K562 (cell line): ENCODE measurements around the gene TMEM100. TPM values are rescaled to one million over a fixed set of nuclear protein-coding genes. Genes with fewer than 3 reads are reported as not detected.
"Not testable (repeated sequence)": the region's sequence is repeated elsewhere in the genome, so short reads cannot be mapped to it uniquely, and the experiment has no call there.

ENCODE experiments used
- ATAC-seq: fragments of 200-7000 bp; cut with Tn5 transposase; 3 replicates; pipeline ENCODE4 v1.9.1; 2020; ENCODE audit warnings: moderate library complexity
- BruUV-seq: library from RNA; stranded (reverse); fragments of 400-500 nt; replicated peaks from 2 replicates; lab custom pipeline; 2021; lab: Mats Ljungman, UMichigan
- CTCF ChIA-PET: fragments of 300-600 bp; formaldehyde crosslinking; extraction: SDS; loops from one replicate; lab custom pipeline; 2021; ENCODE audit warnings: low intra/inter-chr PET ratio; lab: Yijun Ruan, JAX
- POLR2A ChIA-PET: fragments of 300-600, 350-650 bp; sonication (Branson Sonifier 250); formaldehyde crosslinking; extraction: SDS; loops from one replicate; lab custom pipeline; 2021; ENCODE audit warnings: antibody characterized with exemption, inconsistent platforms; lab: Yijun Ruan, JAX
- DNase-seq, 4 experiments: peaks; one replicate each; pipeline versions ENCODE4 v3.0.0 to v3.0.0-alpha.2; 2011 to 2018; ENCODE audit warnings: low spot score in 3 of 4, mixed read lengths in 3 of 4; ENCODE audit errors: extremely low read depth in 1 of 4
- FAIRE-seq: peaks from 2 replicates; lab custom pipeline; 2011; peaks lifted over from hg19 to GRCh38; lab: Jason Lieb, UNC
- H2AFZ ChIP-seq: 2 replicates; pipeline ENCODE4 v1.6.0; 2011; ENCODE audit warnings: low read depth, low read length, control low read depth, inconsistent platforms
- H3K27ac ChIP-seq: fragments of 200-600 bp; 3 replicates; pipeline ENCODE4 v1.8.0; 2011; ENCODE audit warnings: low read depth, mild to moderate bottlenecking, control low read depth, inconsistent platforms, low read length, moderate library complexity, mixed read lengths; ENCODE audit errors: extremely low read depth
- H3K27me3 ChIP-seq, 2 experiments: fragments of 300-600 bp in 1 of 2; 2 replicates in 1 of 2; 3 replicates in 1 of 2; pipeline versions ENCODE4 v1.6.0 to v1.8.0; 2011; ENCODE audit warnings: inconsistent platforms in 2 of 2, low read length in 2 of 2, mild to moderate bottlenecking in 1 of 2, mixed read lengths in 1 of 2, moderate library complexity in 1 of 2; ENCODE audit not compliant: control insufficient read depth in 2 of 2, insufficient read depth in 2 of 2
- H3K36me3 ChIP-seq: fragments of 300-600 bp; 3 replicates; pipeline ENCODE4 v1.8.0; 2011; ENCODE audit warnings: mild to moderate bottlenecking, low read length, inconsistent platforms; ENCODE audit not compliant: control insufficient read depth, insufficient read depth
- H3K4me1 ChIP-seq, 2 experiments: fragments of 200-600 bp in 1 of 2; replicated peaks in 1 of 2; 2 replicates in 1 of 2; 3 replicates in 1 of 2; pipeline versions ENCODE4 v1.5.1 to v1.8.0; 2011; ENCODE audit warnings: inconsistent platforms in 2 of 2, low read length in 2 of 2, mild to moderate bottlenecking in 1 of 2, mixed read lengths in 1 of 2, moderate library complexity in 1 of 2; ENCODE audit not compliant: control insufficient read depth in 2 of 2, insufficient read depth in 2 of 2
- H3K4me2 ChIP-seq: 2 replicates; pipeline ENCODE4 v1.6.1; 2011; ENCODE audit warnings: low read length, control low read depth, inconsistent platforms, mixed read lengths; ENCODE audit not compliant: insufficient read depth
- H3K4me3 ChIP-seq: fragments of 200-600 bp; sonication (generic), shearing (Covaris generic); 2 replicates; pipeline ENCODE4 v1.5.1; 2016; ENCODE audit warnings: control low read depth, inconsistent platforms
- H3K79me2 ChIP-seq: fragments of 200-600 bp; 3 replicates; pipeline ENCODE4 v1.8.0; 2011; ENCODE audit warnings: low read length, inconsistent platforms; ENCODE audit not compliant: control insufficient read depth, insufficient read depth
- H3K9ac ChIP-seq, 2 experiments: 2 replicates each; pipeline versions ENCODE4 v1.6.0 to v1.6.1; 2011; ENCODE audit warnings: low read depth in 2 of 2, low read length in 2 of 2, control low read depth in 1 of 2, inconsistent platforms in 1 of 2, mild to moderate bottlenecking in 1 of 2, mixed read lengths in 1 of 2; ENCODE audit not compliant: insufficient read depth in 1 of 2
- H3K9me1 ChIP-seq: one replicate; pipeline ENCODE4 v1.6.0; 2011; ENCODE audit warnings: inconsistent platforms, mild to moderate bottlenecking, low read length, moderate library complexity; ENCODE audit not compliant: control insufficient read depth, insufficient read depth
- H3K9me3 ChIP-seq: replicated peaks from 2 replicates; pipeline ENCODE4 v1.5.1; 2011; ENCODE audit warnings: low read depth, low read length, inconsistent platforms; ENCODE audit not compliant: control insufficient read depth, insufficient read depth
- H4K20me1 ChIP-seq: replicated peaks from 2 replicates; pipeline ENCODE4 v1.6.1; 2011; ENCODE audit warnings: low read length, inconsistent platforms, mixed read lengths; ENCODE audit not compliant: control insufficient read depth, insufficient read depth
- KDM5B ChIP-seq: fragments of 200-600 bp; sonication (generic); IDR thresholded peaks from 2 replicates; pipeline ENCODE4 v1.6.1; 2012; ENCODE audit warnings: low read depth, mild to moderate bottlenecking, moderate library complexity, low read length, control low read depth, inconsistent platforms; ENCODE audit not compliant: insufficient replicate concordance
- NR2C1 ChIP-seq, 2 experiments: fragments of 450-650 bp; IDR thresholded peaks; 2 replicates each; pipeline ENCODE4 v1.6.1; 2017; ENCODE audit warnings: mild to moderate bottlenecking in 2 of 2, antibody characterized with exemption in 1 of 2, inconsistent platforms in 1 of 2, missing compliant biosample characterization in 1 of 2, missing genetic modification characterization in 1 of 2
- SIRT6 ChIP-seq: IDR thresholded peaks from one replicate; pipeline ENCODE4 v1.6.1; 2012; ENCODE audit warnings: low read depth, mild to moderate bottlenecking, control low read depth, inconsistent platforms, low read length, moderate library complexity
- SREBF1 ChIP-seq: fragments of 150-350 bp; IDR thresholded peaks from 2 replicates; pipeline ENCODE4 v1.6.1; 2014; ENCODE audit warnings: antibody characterized with exemption, low read depth, low read length, borderline replicate concordance
- ZZZ3 ChIP-seq: fragments of 450-650 bp; IDR thresholded peaks from 2 replicates; pipeline ENCODE4 v1.6.1; 2016; ENCODE audit warnings: antibody characterized with exemption, mild to moderate bottlenecking, moderate library complexity
- in situ Hi-C: fragments of 300-500 bp; cut with MboI; formaldehyde crosslinking; loops from 4 replicates; pipeline ENCODE4 v1.15.0; 2018; ENCODE audit warnings: inconsistent platforms, mixed read lengths
- intact Hi-C: fragments of 100-400 bp; cut with micrococcal nuclease; formaldehyde crosslinking; loops from 2 replicates; pipeline ENCODE4 v1.14.2; 2022
- polyA plus RNA-seq, 8 experiments: library from polyadenylated mRNA; depleted of rRNA in 4 of 8; stranded (reverse) in 5 of 8; unstranded in 3 of 8; fragments of >200 nt; fragmentation: Nextera tagmentation in 2 of 8; fragmentation: Illumina TruSeq in 1 of 8; extraction: Ambion mirVana in 2 of 8; extraction: Trizol in 1 of 8; gene quantifications; 2 replicates each; pipeline versions ENCODE4 v1.2.1 to v1.2.3, GENCODE V29; 2011 to 2014; ENCODE audit warnings: inconsistent platforms in 1 of 8, missing spikeins in 1 of 8
- total RNA-seq, 7 experiments: library from RNA; depleted of rRNA in 6 of 7; stranded (reverse); fragments of >200 nt in 6 of 7; fragmentation: Illumina TruSeq in 2 of 7; extraction: Trizol in 2 of 7; gene quantifications; 2 replicates each; pipeline versions ENCODE4 v1.2.1 to v1.2.3, GENCODE V29; 2011 to 2021; ENCODE audit warnings: low replicate concordance in 1 of 7

TMEM100 gene
- total and polyA plus RNA-seq, 9 of the 15 experiments (the other 6 are each of a cell fraction or from before 2014, with no cell fraction given): 0.12 to 0.50 (median 0.19) TPM

DNA sequence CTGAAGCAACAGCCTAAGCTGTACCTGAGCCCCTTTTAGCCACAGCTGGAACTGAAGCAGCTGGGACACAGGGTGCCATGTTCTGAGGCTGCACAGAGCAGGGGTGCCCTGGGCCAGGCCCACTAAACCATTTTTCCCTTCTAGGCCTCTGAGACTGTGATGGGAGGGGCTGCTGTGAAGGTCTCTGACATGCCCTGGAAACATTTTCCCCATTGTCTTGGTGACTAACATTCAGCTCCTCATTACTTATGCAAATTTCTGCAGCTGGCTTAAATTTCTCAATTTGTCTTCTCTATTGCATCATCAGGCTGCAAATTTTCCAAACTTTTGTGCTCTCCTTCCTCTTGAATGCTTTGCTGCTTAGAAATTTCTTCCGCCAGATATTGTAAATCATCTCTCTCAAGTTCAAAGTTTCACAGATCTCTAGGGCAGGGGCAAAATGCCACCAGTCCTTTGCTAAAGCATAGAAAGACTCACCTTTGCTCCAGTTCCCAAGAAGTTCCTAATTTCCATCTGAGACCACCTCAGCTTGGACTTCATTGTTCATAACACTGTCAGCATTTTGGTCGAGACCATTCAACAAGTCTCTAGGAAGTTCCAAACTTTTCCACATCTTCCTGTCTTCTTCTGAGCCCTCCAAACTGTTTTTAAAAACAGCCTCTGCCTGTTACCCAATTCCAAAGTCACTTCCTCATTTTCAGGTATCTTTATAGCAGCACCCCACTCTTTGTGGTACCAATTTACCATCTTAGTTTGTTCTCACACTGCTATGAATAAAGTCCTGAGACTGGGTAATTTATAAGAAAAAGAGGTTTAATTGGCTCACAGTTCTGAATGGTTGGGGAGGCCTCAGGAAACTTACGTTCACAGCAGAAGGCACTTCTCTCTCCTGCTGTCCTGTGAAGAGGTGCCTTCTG lies 49.8 kb downstream of the TMEM100 start (continued):
- TF ChIP-seq SIRT6 (no peak), SREBF1 (no peak), KDM5B (no peak), NR2C1 (IDR thresholded peaks at IDR 0.05) (no peak), NR2C1 (tag; IDR thresholded peaks at IDR 0.05) (peak; percentile 56; the same call in 1 of the 2 replicates), ZZZ3 (no peak)

DNA sequence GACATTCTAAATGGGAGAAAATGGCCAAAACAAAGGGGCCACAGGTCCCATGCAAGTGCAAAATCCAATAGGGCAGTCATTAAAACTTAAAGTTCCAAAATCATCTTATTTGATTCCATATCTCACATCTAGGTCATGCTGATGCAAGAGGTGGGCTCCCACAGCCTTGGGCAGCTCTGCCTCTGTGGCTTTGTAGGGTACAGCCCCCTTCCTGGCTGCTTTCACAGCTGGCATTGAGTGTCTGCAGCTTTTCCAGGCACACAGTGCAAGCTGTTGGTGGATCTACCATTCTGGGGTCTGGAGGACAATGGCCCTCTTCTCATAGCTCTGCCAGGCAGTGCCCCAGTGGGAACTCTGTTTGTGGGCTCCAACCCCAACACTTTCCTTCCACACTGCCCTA lies 50.7 kb downstream of the TMEM100 start:
- CTCF ChIA-PET, H3K27ac ChIP-seq, ATAC-seq: not testable (repeated sequence)

More for the DNA sequence above, 50.7 kb downstream of the TMEM100 start:
- H2AFZ ChIP-seq, DNase-seq, FAIRE-seq, H3K9ac ChIP-seq, H3K79me2 ChIP-seq, H3K9me1 ChIP-seq, intact Hi-C loops, H3K4me3 ChIP-seq, H3K4me2 ChIP-seq, H3K36me3 ChIP-seq, H3K4me1 ChIP-seq, BruUV-seq, H4K20me1 ChIP-seq, H3K27me3 ChIP-seq, in situ Hi-C loops, H3K9me3 ChIP-seq: not testable (repeated sequence)
- POLR2A ChIA-PET: interaction anchor here (0.6 kb wide), 1 partner anchor 179 kb away, joined by 3 read pairs; no protein-coding TSS in a partner anchor

Other genes starting within 250 kb of the TMEM100 start
- gene SMIM36, start 211.4 kb downstream of the TMEM100 start, total RNA-seq (2014; rRNA removed): not detected in 2 replicates
- not detected in 2 replicates for gene SMIM36, start 211.4 kb downstream of the TMEM100 start, total RNA-seq (2014; rRNA removed; fragmentation: Illumina TruSeq; extraction: Trizol)
- gene SMIM36, start 211.4 kb downstream of the TMEM100 start, total RNA-seq (2015; rRNA removed; fragmentation: Illumina TruSeq; extraction: Trizol): not detected in 2 replicates
- not detected in 2 replicates for gene SMIM36, start 211.4 kb downstream of the TMEM100 start, total RNA-seq (2021)
- not detected in 2 replicates for gene SMIM36, start 211.4 kb downstream of the TMEM100 start, polyA plus RNA-seq (2011; rRNA removed)
- gene SMIM36, start 211.4 kb downstream of the TMEM100 start, polyA plus RNA-seq (2014; fragmentation: Illumina TruSeq; extraction: Trizol): not detected in 2 replicates
- gene SMIM36, start 211.4 kb downstream of the TMEM100 start, polyA plus RNA-seq (2014; fragmentation: Nextera tagmentation; extraction: Ambion mirVana): not detected
- not detected in 2 replicates for gene SMIM36, start 211.4 kb downstream of the TMEM100 start, polyA plus RNA-seq (2014; rRNA removed)
- gene PCTP, start 28.2 kb upstream of the TMEM100 start, total RNA-seq (2014; rRNA removed): 39.8 and 41.2 TPM in 2 replicates
- 42.7 and 43.3 TPM in 2 replicates for gene PCTP, start 28.2 kb upstream of the TMEM100 start, total RNA-seq (2014; rRNA removed; fragmentation: Illumina TruSeq; extraction: Trizol)
- 48.6 and 48.8 TPM in 2 replicates for gene PCTP, start 28.2 kb upstream of the TMEM100 start, total RNA-seq (2015; rRNA removed; fragmentation: Illumina TruSeq; extraction: Trizol)
- gene PCTP, start 28.2 kb upstream of the TMEM100 start, total RNA-seq (2021): 33.1 and 33.8 TPM in 2 replicates
- gene PCTP, start 28.2 kb upstream of the TMEM100 start, polyA plus RNA-seq (2011; rRNA removed): 53.4 and 62.3 TPM in 2 replicates
- 55.5 and 62.2 TPM in 2 replicates for gene PCTP, start 28.2 kb upstream of the TMEM100 start, polyA plus RNA-seq (2014; fragmentation: Illumina TruSeq; extraction: Trizol)
- 10 to 100 TPM; 10.9 to 12.4 TPM for gene PCTP, start 28.2 kb upstream of the TMEM100 start, polyA plus RNA-seq (2014; fragmentation: Nextera tagmentation; extraction: Ambion mirVana)
- gene PCTP, start 28.2 kb upstream of the TMEM100 start, polyA plus RNA-seq (2014; rRNA removed): 37.4 and 47.1 TPM in 2 replicates